ENCODE measurements around the gene C16orf74. TPM values are rescaled to one million over a fixed set of nuclear protein-coding genes. Genes with fewer than 3 reads are reported as not detected.
A peak's percentile ranks its signal among the peaks of the same experiment; 100 is the strongest.

The C16orf74 gene
- total and polyA plus RNA-seq, 10 donors = 12.1 to 107 (median 19.3) TPM

GRCh38 chr16:85662976-85663830 lies 87.7 kb downstream of the C16orf74 start:
- no peak overlapping the region for H3K27ac ChIP-seq
- DNase-seq = peak; percentile 62

GRCh38 chr16:85662482-85662812 lies 88.4 kb downstream of the C16orf74 start:
- peak; percentile 37 for DNase-seq

More at GRCh38 chr16:85662976-85663830, 87.7 kb downstream of the C16orf74 start:
- Histone ChIP-seq H3K27me3 (replicated peaks in 1 of 7) (no peaks in the 10 kb centered on the region), H3K4me1 (peaks cover 0 to 14% (median 0%) of the 10 kb centered on the region in 6 donors), H3K9me3 (no peaks in the 10 kb centered on the region), H3K36me3 (peaks cover 15 to 100% (median 91%) of the 10 kb centered on the region in 6 donors), H3K4me3 (no peak overlapping the region)
- TF ChIP-seq CTCF (IDR thresholded peaks at IDR 0.05 in 8 of 11, conservative IDR thresholded peaks at IDR 0.05 in 3 of 11) (no peak), POLR2AphosphoS5 (IDR thresholded peaks at IDR 0.05) (no peak), POLR2A (IDR thresholded peaks at IDR 0.05) (no peak)
- 88 to 94% (median 93%) methylated on average over 38 of the region's 38 CpGs for WGBS, 5 donors
- intact Hi-C loops (cut with DNase I; ENCODE audit: low total_unique reads) = no loop called here

GRCh38 chr16:85661740-85662481 lies 89.0 kb downstream of the C16orf74 start:
- peak; percentile 71 for DNase-seq
- TF ChIP-seq POLR2AphosphoS5 (IDR thresholded peaks at IDR 0.05) (no peak), POLR2A (IDR thresholded peaks at IDR 0.05) (no peak), CTCF (IDR thresholded peaks at IDR 0.05 in 8 of 11, conservative IDR thresholded peaks at IDR 0.05 in 3 of 11) (no peak)
- H3K27ac ChIP-seq = no peak overlapping the region
- peaks cover 18 to 100% (median 92%) of the 10 kb centered on the region in 6 donors for H3K36me3 ChIP-seq
- intact Hi-C loops (cut with DNase I; ENCODE audit: low total_unique reads) = no loop called here
- H3K4me3 ChIP-seq = no peak overlapping the region
- 90 to 95% (median 95%) methylated on average over 21 to 26 of the region's 26 CpGs for WGBS, 5 donors
- no peaks in the 10 kb centered on the region for H3K9me3 ChIP-seq
- H3K4me1 ChIP-seq = peaks cover 0 to 14% (median 0%) of the 10 kb centered on the region in 6 donors
- no peaks in the 10 kb centered on the region for H3K27me3 ChIP-seq (replicated peaks in 1 of 7)

More at GRCh38 chr16:85662482-85662812, 88.4 kb downstream of the C16orf74 start:
- 84 to 100% (median 94%) methylated on average over 1 to 3 of the region's 3 CpGs for WGBS, 5 donors
- H3K9me3 ChIP-seq = no peaks in the 10 kb centered on the region
- peaks cover 18 to 100% (median 92%) of the 10 kb centered on the region in 6 donors for H3K36me3 ChIP-seq
- TF ChIP-seq CTCF (IDR thresholded peaks at IDR 0.05 in 8 of 11, conservative IDR thresholded peaks at IDR 0.05 in 3 of 11) = no peak
- no peak for TF ChIP-seq POLR2AphosphoS5 (IDR thresholded peaks at IDR 0.05)
- TF ChIP-seq POLR2A (IDR thresholded peaks at IDR 0.05) = no peak
- H3K27ac ChIP-seq = no peak overlapping the region
- peaks cover 0 to 14% (median 0%) of the 10 kb centered on the region in 6 donors for H3K4me1 ChIP-seq
- H3K4me3 ChIP-seq = no peak overlapping the region
- H3K27me3 ChIP-seq (replicated peaks in 1 of 7) = no peaks in the 10 kb centered on the region
- intact Hi-C loops (cut with DNase I; ENCODE audit: low total_unique reads) = no loop called here
